ENCODE data around the gene PIK3R5. TPM values are rescaled to one million over a fixed set of nuclear protein-coding genes. Genes with fewer than 3 reads are reported as not detected.

PIK3R5 gene
- total RNA-seq, 2 donors from 2014 or later, result 47.2 to 78.6 TPM

DNA sequence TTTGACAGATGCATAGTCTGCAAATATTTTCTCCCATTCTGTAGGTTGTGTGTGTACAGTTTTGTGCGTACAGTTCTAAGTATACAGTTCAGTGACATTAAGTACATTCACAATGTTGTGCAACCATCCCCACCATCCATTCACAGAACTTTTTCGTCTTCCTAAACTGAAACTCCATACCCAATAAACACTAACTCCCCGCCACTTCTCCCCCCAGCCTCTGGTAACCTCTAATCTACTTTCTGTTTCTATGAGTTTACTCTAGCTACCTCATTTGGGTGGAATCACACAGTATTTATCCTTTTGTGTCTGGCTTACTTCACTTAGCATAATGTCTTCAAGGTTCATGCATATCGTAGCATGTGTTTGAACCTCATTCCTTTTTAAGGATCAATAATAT, 14.3 kb downstream of the PIK3R5 start:
- peaks cover 74% of the 10 kb centered on the region for H3K4me1 Mint-ChIP-seq
- no peaks in the 10 kb centered on the region for H3K9me3 Mint-ChIP-seq
- ATAC-seq (replicated peaks), result peak; percentile 19
- no peaks in the 10 kb centered on the region for H3K27me3 Mint-ChIP-seq
- peaks cover 55% of the 10 kb centered on the region for H3K36me3 Mint-ChIP-seq (ENCODE audit: low read depth)
- H3K27ac Mint-ChIP-seq, result peak overlapping the region; percentile 90
- H3K4me3 Mint-ChIP-seq, result peak overlapping the region; percentile 55

DNA sequence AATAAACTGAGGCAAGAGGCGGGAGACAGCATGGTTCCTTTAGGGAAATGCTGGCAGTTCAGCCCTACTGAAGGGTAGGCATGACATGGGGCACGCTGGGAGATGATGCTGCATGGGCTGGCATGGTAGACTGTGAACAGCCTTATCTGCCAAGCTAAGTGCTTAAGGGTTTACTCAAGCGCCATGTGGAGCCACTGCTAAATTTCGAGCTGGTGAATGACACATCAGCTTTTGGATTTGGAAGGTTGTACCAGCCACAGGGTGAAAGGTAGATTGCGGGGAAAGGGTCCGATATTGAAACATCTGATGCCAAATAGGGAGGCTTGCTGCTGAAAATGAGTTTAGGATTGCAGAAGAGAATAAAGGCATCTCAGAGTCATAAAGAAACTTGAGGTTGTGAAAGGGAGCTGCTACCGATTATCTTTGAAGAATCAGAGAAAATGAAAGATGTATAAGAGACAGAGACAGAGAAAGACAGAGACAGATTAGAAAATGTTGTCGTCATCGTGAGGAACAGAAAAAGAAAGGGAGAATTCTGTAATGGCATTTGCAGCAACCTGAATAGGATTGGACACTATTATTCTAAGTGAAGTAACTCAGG, 16.3 kb downstream of the PIK3R5 start:
- Mint-ChIP-seq H3K27me3 (no peaks in the 10 kb centered on the region), H3K9me3 (no peaks in the 10 kb centered on the region), H3K36me3 (ENCODE audit: low read depth) (peaks cover 57% of the 10 kb centered on the region), H3K27ac (peak overlapping the region; percentile 39), H3K4me1 (peaks cover 60% of the 10 kb centered on the region), H3K4me3 (peak overlapping the region; percentile 52)
- ATAC-seq (replicated peaks), result peak; percentile 83

DNA sequence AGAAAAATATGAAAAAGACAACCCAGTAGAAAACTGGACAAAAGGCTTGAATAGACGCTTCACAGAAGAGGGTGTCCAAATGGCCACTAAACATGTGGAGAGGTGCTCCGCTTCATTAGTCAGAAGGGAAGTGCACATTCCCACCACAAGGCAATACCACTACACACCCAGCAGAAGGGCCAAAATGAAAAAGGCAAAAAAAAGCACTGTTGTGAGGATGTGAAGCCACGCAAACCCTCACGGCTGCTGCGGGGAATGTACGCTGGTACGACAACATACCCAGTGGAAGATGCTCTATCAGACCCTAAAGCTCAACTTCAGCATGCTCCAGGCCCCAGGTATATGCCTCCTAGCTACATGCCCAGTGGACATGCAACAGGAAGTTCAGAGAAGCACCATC, 17.0 kb downstream of the PIK3R5 start:
- Mint-ChIP-seq H3K27ac (peak overlapping the region; percentile 39), H3K9me3 (no peaks in the 10 kb centered on the region), H3K36me3 (ENCODE audit: low read depth) (peaks cover 61% of the 10 kb centered on the region), H3K27me3 (no peaks in the 10 kb centered on the region), H3K4me3 (peak overlapping the region; percentile 52), H3K4me1 (peaks cover 59% of the 10 kb centered on the region)
- no peak for ATAC-seq (replicated peaks)

DNA sequence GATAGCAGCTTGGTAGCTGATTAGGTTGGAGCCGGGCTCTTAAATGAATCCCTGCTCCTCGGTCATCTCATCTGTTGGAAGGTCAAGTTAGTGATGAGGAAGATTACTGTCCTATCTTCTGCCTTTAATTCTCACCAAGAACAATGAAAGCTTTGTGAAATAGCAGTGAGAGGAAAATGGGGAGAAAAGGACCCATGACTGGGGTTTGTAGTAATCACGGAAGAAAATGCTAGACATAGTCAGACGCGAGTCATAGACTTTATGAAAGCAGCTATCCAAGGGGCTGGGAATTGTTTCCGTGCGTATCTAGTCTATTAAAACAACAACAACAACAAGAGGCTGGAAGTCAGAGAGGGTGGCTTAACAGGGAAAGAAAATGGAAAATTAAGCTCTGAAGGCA, 18.3 kb downstream of the PIK3R5 start:
- peak overlapping the region; percentile 27 for H3K4me3 Mint-ChIP-seq
- ATAC-seq (replicated peaks), result no peak
- H3K36me3 Mint-ChIP-seq (ENCODE audit: low read depth), result peaks cover 65% of the 10 kb centered on the region
- H3K4me1 Mint-ChIP-seq, result peaks cover 51% of the 10 kb centered on the region
- peak overlapping the region; percentile 29 for H3K27ac Mint-ChIP-seq
- H3K9me3 Mint-ChIP-seq, result no peaks in the 10 kb centered on the region
- H3K27me3 Mint-ChIP-seq, result no peaks in the 10 kb centered on the region

DNA sequence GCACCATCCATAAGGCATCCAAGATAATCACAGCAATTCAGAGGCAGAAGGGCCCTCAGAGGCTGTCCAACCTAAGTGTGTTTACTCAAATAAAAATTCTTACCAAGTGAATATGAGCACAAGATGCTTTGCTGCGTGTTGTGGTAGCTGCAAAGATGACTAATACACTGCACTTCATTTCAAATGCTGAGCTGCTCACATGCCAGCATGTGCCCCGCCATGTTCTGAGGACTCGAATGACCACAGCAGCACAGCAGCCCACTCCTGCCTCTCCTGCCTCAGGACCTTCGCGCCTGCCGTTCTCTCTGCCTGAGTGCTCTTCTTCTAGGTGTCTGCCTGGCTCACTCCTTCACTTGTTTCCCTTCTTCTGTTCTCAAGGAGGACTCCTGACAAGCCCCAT, 19.0 kb downstream of the PIK3R5 start:
- H3K27me3 Mint-ChIP-seq, result no peaks in the 10 kb centered on the region
- H3K4me3 Mint-ChIP-seq, result peak overlapping the region; percentile 27
- ATAC-seq (replicated peaks), result no peak
- H3K36me3 Mint-ChIP-seq (ENCODE audit: low read depth), result peaks cover 59% of the 10 kb centered on the region
- peaks cover 45% of the 10 kb centered on the region for H3K4me1 Mint-ChIP-seq
- no peaks in the 10 kb centered on the region for H3K9me3 Mint-ChIP-seq
- peak overlapping the region; percentile 29 for H3K27ac Mint-ChIP-seq

DNA sequence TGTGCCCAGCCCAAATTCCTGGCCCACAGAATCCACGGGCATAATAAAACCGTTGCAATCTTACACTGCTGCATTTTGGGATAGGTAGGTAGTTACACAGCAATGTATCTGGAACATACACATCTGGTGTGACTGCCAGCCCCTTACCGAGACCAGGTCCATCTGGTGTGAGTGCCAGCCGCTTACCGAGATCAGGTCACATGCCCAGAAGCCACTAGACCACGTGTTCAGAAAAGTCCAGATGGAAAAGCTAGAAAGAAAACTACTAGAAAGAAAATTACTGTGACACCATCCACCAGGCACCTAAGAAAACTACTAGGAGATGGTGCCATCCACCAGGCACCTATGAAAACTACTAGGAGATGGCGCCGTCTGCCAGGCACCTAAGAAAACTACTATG, 19.4 kb downstream of the PIK3R5 start:
- H3K36me3 Mint-ChIP-seq (ENCODE audit: low read depth), result peaks cover 59% of the 10 kb centered on the region
- peaks cover 45% of the 10 kb centered on the region for H3K4me1 Mint-ChIP-seq
- no peaks in the 10 kb centered on the region for H3K27me3 Mint-ChIP-seq
- peak overlapping the region; percentile 27 for H3K4me3 Mint-ChIP-seq
- H3K27ac Mint-ChIP-seq, result peak overlapping the region; percentile 29
- no peaks in the 10 kb centered on the region for H3K9me3 Mint-ChIP-seq
- no peak for ATAC-seq (replicated peaks)

DNA sequence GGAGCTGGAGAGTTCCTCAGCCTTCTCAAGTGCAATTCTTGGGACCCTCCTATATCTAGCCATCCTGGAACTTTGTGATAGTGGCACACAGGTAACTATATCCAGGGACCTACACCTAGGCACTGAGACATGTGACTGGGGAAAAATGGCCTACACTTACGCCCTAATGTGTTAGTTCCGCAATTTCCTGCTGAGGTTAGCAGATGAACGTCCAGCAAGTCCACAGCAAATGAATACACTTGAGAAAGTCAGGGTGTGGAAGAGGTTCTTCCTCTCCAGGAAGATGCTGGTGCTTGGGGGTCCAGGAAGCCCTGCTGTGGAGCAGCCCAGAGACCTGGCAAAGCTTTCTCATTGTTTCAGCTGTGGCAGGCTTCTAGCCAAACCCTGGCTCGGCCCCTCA, 20.8 kb downstream of the PIK3R5 start:
- no peak overlapping the region for H3K4me3 Mint-ChIP-seq
- H3K27ac Mint-ChIP-seq, result peak overlapping the region; percentile 27
- peaks cover 48% of the 10 kb centered on the region for H3K4me1 Mint-ChIP-seq
- no peaks in the 10 kb centered on the region for H3K9me3 Mint-ChIP-seq
- ATAC-seq (replicated peaks), result no peak
- H3K27me3 Mint-ChIP-seq, result no peaks in the 10 kb centered on the region
- H3K36me3 Mint-ChIP-seq (ENCODE audit: low read depth), result peaks cover 68% of the 10 kb centered on the region

DNA sequence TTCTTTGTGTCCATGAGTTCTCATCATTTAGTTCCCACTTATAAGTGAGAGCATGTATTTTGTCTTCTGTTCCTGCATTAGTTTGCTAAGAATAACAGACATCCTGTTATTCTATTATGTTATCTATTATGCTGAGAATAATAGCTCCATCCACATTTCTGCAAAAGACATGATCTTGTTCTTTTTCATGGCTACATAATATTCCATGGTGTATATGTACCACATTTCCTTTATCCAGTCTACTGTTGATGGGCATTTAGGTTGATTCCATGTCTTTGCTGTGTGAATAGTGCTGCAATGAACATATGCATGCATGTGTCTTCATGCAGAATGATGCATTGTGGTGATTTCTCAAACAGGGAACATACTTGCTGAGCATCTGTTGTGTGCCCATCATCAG, 21.4 kb downstream of the PIK3R5 start:
- ATAC-seq (replicated peaks), result no peak
- H3K27ac Mint-ChIP-seq, result no peak overlapping the region
- peaks cover 75% of the 10 kb centered on the region for H3K36me3 Mint-ChIP-seq (ENCODE audit: low read depth)
- no peak overlapping the region for H3K4me3 Mint-ChIP-seq
- H3K9me3 Mint-ChIP-seq, result no peaks in the 10 kb centered on the region
- peaks cover 49% of the 10 kb centered on the region for H3K4me1 Mint-ChIP-seq
- H3K27me3 Mint-ChIP-seq, result no peaks in the 10 kb centered on the region

DNA sequence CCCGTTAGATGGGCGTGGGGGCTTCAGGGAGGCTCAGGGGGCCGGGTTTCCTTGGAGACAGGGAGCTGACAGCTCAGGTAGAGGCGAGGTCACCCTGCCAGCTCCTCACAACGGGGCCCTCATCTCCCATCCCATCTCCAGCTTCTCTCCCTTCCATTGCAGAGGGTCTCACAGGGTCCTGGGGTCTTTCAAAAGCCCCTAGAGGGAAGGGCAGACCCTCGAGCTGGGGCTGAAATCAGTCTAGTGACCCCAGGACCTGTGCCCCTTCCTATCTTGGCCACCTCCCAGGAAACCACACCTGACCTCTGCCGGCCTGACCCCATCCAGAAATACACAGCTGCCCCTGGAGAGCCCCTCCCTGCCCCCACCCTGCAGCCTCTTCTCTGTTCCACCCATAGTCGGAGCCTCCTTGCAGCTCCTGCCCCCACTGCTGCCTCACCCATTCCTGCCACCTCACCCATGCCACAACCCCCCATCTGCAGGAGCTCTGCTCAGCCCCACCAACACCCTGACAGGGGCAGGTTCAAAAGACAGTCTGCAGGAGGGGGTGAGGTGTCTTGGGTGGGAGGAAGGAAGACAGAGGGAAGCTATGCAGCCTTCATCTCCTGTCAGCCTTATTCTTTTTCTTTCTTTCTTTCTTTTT, 23.4 kb downstream of the PIK3R5 start:
- H3K36me3 Mint-ChIP-seq (ENCODE audit: low read depth), result peaks cover 89% of the 10 kb centered on the region
- ATAC-seq (replicated peaks), result no peak

DNA sequence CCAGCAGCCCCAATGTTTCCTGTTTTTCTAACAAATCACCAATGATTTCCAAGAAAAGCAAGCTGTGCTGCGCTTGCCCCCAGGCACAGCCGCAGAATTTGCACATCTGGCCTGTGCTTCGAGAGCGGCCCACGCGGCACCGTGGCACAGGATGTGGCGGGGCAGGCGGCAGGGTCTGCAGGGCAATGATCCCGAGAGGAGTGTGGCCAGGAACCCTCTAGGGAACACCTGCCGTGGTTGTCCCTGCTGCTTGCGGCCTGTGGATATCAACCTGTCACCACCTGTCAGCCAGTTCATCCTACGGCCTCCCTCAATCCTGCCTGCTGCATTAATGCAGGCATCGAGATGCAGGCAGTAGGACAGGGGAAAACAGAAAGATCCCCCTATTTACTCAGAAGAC, 24.0 kb downstream of the PIK3R5 start:
- H3K27me3 Mint-ChIP-seq, result no peaks in the 10 kb centered on the region
- H3K4me1 Mint-ChIP-seq, result peaks cover 39% of the 10 kb centered on the region
- H3K27ac Mint-ChIP-seq, result peak overlapping the region; percentile 96
- peak overlapping the region; percentile 75 for H3K4me3 Mint-ChIP-seq
- no peaks in the 10 kb centered on the region for H3K9me3 Mint-ChIP-seq
- peak; percentile 73 for ATAC-seq (replicated peaks)
- H3K36me3 Mint-ChIP-seq (ENCODE audit: low read depth), result peaks cover 85% of the 10 kb centered on the region

More for the DNA sequence above, 23.4 kb downstream of the PIK3R5 start:
- Mint-ChIP-seq H3K4me3 (peak overlapping the region; percentile 75), H3K4me1 (peaks cover 43% of the 10 kb centered on the region), H3K27ac (peak overlapping the region; percentile 96), H3K9me3 (no peaks in the 10 kb centered on the region), H3K27me3 (no peaks in the 10 kb centered on the region)

DNA sequence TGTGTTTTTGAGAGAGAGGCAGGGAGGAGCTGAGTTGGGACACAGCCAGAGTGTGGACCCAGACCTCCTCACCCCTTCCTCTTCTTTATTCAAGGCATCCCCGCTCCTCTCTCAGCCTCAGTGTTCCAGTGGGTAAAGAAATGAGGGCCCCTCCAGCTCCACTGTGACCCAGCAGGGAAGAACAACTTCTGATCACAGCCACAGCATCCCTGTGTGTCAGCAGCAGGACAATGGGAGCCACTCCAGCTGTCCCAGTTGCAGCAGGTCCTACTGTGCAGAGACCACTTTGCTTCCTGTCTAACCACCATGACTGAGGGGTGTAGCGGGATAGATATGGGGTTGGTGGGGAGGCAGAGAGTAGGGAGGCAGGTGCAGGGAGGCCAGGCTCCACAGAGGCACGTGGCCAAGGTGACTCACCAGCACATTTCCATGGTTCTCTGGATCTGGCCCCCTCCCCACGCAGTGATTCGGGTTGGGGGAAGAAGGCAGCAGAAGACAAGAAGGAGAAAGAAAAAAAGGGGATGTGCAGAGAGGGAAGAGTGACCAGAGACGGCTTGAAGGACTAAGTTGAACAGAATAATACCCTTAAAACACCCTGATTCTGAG, 24.5 kb downstream of the PIK3R5 start:
- Mint-ChIP-seq H3K36me3 (ENCODE audit: low read depth) (peaks cover 80% of the 10 kb centered on the region), H3K4me1 (peaks cover 39% of the 10 kb centered on the region), H3K27ac (peak overlapping the region; percentile 96), H3K9me3 (no peaks in the 10 kb centered on the region), H3K27me3 (no peaks in the 10 kb centered on the region), H3K4me3 (peak overlapping the region; percentile 75)
- peak; percentile 53 for ATAC-seq (replicated peaks)

DNA sequence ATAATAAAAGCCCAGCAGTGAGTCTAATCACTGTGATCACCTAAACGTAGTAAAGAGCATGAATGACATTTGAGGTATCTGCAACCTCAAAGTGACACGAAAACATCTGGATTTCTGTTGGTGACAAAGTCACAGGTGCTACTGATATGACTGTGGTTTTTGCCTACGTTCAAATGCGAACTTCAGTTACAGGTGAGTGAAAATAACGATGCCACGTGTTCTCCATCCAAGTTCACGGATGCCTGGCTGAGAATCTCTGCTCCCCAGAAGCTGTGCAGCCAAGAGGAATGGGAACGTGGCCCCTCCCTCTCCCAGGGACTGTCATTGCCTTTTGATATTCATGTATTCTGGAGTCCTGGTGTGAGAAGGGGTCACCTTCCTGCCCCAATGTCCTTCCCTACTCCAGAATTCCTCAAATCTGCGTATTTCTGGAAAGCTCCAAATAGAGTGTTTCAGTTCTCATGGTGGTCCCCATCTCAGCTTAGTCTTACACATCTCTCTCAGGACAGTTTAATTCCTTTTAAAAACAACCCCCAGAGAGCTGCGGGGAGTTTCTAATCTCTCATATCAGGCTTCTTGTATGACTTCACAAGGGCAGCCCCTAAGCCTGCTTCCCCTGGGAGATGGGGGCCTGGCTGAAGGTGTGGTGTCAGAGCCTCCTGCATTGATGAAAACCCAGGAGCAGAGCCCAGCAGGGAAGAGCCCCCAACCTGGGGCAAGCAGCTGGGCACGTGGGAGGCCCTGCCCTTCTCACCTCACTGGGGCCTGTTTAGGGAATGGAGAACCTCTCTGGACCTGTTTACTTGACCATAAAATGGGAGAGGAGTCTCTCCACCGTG, 25.8 kb downstream of the PIK3R5 start:
- Mint-ChIP-seq H3K36me3 (ENCODE audit: low read depth) (peaks cover 73% of the 10 kb centered on the region), H3K9me3 (peaks cover 4% of the 10 kb centered on the region), H3K4me3 (peak overlapping the region; percentile 75), H3K27me3 (no peaks in the 10 kb centered on the region), H3K27ac (peak overlapping the region; percentile 96), H3K4me1 (peaks cover 44% of the 10 kb centered on the region)
- peak; percentile 60 for ATAC-seq (replicated peaks)

DNA sequence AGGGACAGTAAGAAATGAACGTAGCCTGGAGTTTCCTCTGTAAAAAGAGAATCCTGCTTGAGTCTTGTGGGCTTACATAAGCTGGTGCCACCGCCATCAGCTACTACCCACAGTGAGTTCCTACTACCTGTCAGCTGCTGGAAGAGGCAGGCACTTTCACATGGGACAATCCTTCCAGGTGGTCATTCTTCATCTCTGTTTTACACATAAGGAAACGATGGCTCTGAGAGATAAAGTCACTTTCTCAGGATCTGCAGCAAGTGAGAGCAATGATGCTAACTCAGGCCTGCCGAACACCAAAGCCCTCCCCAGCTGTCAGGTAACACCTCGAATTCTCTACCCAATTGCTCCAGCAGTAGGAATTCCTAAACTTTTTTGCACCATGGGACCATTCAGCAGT, 26.6 kb downstream of the PIK3R5 start:
- no peak for ATAC-seq (replicated peaks)
- Mint-ChIP-seq H3K27ac (peak overlapping the region; percentile 96), H3K4me1 (peaks cover 52% of the 10 kb centered on the region), H3K9me3 (peaks cover 4% of the 10 kb centered on the region), H3K27me3 (no peaks in the 10 kb centered on the region), H3K4me3 (peak overlapping the region; percentile 75), H3K36me3 (ENCODE audit: low read depth) (peaks cover 70% of the 10 kb centered on the region)

DNA sequence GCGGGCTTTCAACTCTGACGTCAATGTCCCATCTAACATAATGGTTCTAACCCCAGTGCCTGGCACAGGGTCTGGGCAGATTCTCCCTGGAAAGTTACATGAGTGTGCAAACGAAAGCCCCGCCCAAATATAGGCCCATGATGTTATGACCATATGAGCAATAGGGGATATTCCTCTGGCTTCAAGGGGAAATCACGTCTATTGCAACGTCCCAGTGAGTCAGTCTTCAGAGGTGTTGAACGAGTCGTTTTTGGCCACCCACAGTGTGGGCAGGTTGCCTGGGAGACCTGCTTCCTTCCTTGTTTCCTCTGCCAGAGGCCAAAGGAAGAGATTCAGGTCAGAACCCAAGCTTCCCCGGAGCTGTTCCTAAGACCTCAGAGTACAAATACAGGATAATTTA, 30.3 kb downstream of the PIK3R5 start:
- Mint-ChIP-seq H3K36me3 (ENCODE audit: low read depth) (peaks cover 68% of the 10 kb centered on the region), H3K27ac (peak overlapping the region; percentile 99), H3K4me1 (peaks cover 55% of the 10 kb centered on the region), H3K27me3 (no peaks in the 10 kb centered on the region), H3K4me3 (peak overlapping the region; percentile 84), H3K9me3 (peaks cover 14% of the 10 kb centered on the region)
- peak; percentile 85 for ATAC-seq (replicated peaks)
